Prostate gland (tissue), 2 donors: ENCODE measurements around the gene ACCS. TPM values are rescaled to one million over a fixed set of nuclear protein-coding genes. Genes with fewer than 3 reads are reported as not detected.

ENCODE experiments used
- DNase-seq: peaks from one replicate; pipeline ENCODE4 v3.0.0-alpha.2; 2019; ENCODE audit warnings: low spot score
- H3K27ac ChIP-seq, 2 donors: fragments of 200-600 bp; sonication (generic); 2 replicates each; pipeline ENCODE4 v1.5.1; 2017 to 2019
- H3K27me3 ChIP-seq: fragments of 200-600 bp; sonication (generic); replicated peaks from 2 replicates; pipeline ENCODE4 v1.5.1; 2019; ENCODE audit not compliant: insufficient read depth
- H3K36me3 ChIP-seq, 2 donors: fragments of 200-600 bp; sonication (generic); 1 replicate in 1 of 2; 2 replicates in 1 of 2; pipeline versions ENCODE4 v1.5.1 to v1.8.1; 2017 to 2019
- H3K4me1 ChIP-seq: fragments of 200-600 bp; sonication (generic); replicated peaks from 2 replicates; pipeline ENCODE4 v1.5.1; 2019
- H3K4me3 ChIP-seq, 2 donors: fragments of 200-600 bp; sonication (generic); 2 replicates each; pipeline ENCODE4 v1.5.1; 2017 to 2019
- H3K9me3 ChIP-seq: fragments of 200-600 bp; sonication (generic); 2 replicates; pipeline ENCODE4 v1.5.1; 2017
- CTCF ChIP-seq, 4 experiments: fragments of 200-600 bp in 2 of 4; fragments of 450-650 bp in 2 of 4; sonication (generic) in 2 of 4; IDR thresholded peaks; 1 replicate in 3 of 4; 2 replicates in 1 of 4; pipeline ENCODE4 v1.5.1; 2016 to 2019; ENCODE audit warnings: antibody characterized with exemption in 4 of 4, mild to moderate bottlenecking in 2 of 4, moderate library complexity in 2 of 4
- POLR2A ChIP-seq: fragments of 450-650 bp; IDR thresholded peaks from one replicate; pipeline ENCODE4 v1.6.1; 2016; ENCODE audit warnings: antibody characterized with exemption, mild to moderate bottlenecking
- POLR2AphosphoS5 ChIP-seq: sonication (generic); formaldehyde crosslinking; IDR thresholded peaks from one replicate; pipeline ENCODE4 v1.6.1; 2017; ENCODE audit warnings: antibody characterized with exemption
- whole genome bisulfite sequencing: methylation state at CpG from one replicate; pipeline ENCODE4 v1.1.5; 2018; 5-methylcytosine and 5-hydroxymethylcytosine counted together
- intact Hi-C: fragments of 100-400 bp; cut with DNase I; formaldehyde crosslinking; loops from one replicate; pipeline ENCODE4 v1.14.2; 2022
- total RNA-seq, 2 donors: library from RNA; depleted of rRNA; stranded (reverse); fragments of >200 nt; gene quantifications; one replicate each; pipeline ENCODE4 v1.1.0, GENCODE V29; 2016

ACCS gene
- total RNA-seq, 2 donors from 2014 or later: 18.2 to 31.8 TPM

- H3K4me1 ChIP-seq: peaks cover 9% of the 10 kb centered on the region
- H3K9me3 ChIP-seq: no peaks in the 10 kb centered on the region
- WGBS: 66% methylated on average over 2 of the region's 2 CpGs
- no peak overlapping the region for H3K4me3 ChIP-seq
- no peak for TF ChIP-seq POLR2AphosphoS5
- TF ChIP-seq CTCF (IDR thresholded peaks at IDR 0.05): no peak
- no peak for TF ChIP-seq POLR2A
- no peak overlapping the region for H3K27ac ChIP-seq
- DNase-seq: no peak
- intact Hi-C loops: loop anchor here (5.0 kb wide), 1 partner anchor 439 kb away; no protein-coding TSS in a partner anchor
- no peaks in the 10 kb centered on the region for H3K27me3 ChIP-seq
- no peaks in the 10 kb centered on the region for H3K36me3 ChIP-seq
Observed at GRCh38 chr11:44097821-44098220, 31.8 kb downstream of the ACCS start.

GRCh38 chr11:44101098-44101497, 35.0 kb downstream of the ACCS start:
- H3K36me3 ChIP-seq: no peaks in the 10 kb centered on the region
- DNase-seq: no peak
- H3K27me3 ChIP-seq: no peaks in the 10 kb centered on the region
- WGBS: 95% methylated on average over 2 of the region's 2 CpGs
- no peak for TF ChIP-seq POLR2A
- TF ChIP-seq CTCF (IDR thresholded peaks at IDR 0.05): no peak
- no peak overlapping the region for H3K27ac ChIP-seq
- no peak overlapping the region for H3K4me3 ChIP-seq
- peaks cover 7% of the 10 kb centered on the region for H3K4me1 ChIP-seq
- intact Hi-C loops: loop anchor here (10.0 kb wide), 1 partner anchor 184 kb away; no protein-coding TSS in a partner anchor
- H3K9me3 ChIP-seq: no peaks in the 10 kb centered on the region

GRCh38 chr11:44104481-44105294, 38.6 kb downstream of the ACCS start:
- no peak for DNase-seq
- Histone ChIP-seq H3K27ac (no peak overlapping the region), H3K36me3 (peaks cover 0 to 4% of the 10 kb centered on the region in 2 donors), H3K4me3 (no peak overlapping the region), H3K27me3 (no peaks in the 10 kb centered on the region), H3K9me3 (no peaks in the 10 kb centered on the region), H3K4me1 (no peaks in the 10 kb centered on the region)
- TF ChIP-seq POLR2A (no peak), CTCF (IDR thresholded peaks at IDR 0.05) (peak in 1 of 4 experiments; percentile 5), POLR2AphosphoS5 (no peak)
- 89% methylated on average over 5 of the region's 5 CpGs for WGBS
- intact Hi-C loops: loop anchor here (10.0 kb wide), 1 partner anchor 180 kb away; no protein-coding TSS in a partner anchor

- TF ChIP-seq CTCF (IDR thresholded peaks at IDR 0.05): no peak
- no peak for TF ChIP-seq POLR2AphosphoS5
- TF ChIP-seq POLR2A: no peak
- Histone ChIP-seq H3K27ac (no peak overlapping the region), H3K27me3 (no peaks in the 10 kb centered on the region), H3K4me3 (no peak overlapping the region), H3K36me3 (peaks cover 0 to 4% of the 10 kb centered on the region in 2 donors), H3K4me1 (no peaks in the 10 kb centered on the region), H3K9me3 (no peaks in the 10 kb centered on the region)
- intact Hi-C loops: loop anchor here (10.0 kb wide), 1 partner anchor 177 kb away; no protein-coding TSS in a partner anchor
- DNase-seq: no peak
- 92% methylated on average over 6 of the region's 6 CpGs for WGBS
Observed at GRCh38 chr11:44108260-44108659, 42.2 kb downstream of the ACCS start.
